ENCODE data around the gene TRIM7. TPM values are rescaled to one million over a fixed set of nuclear protein-coding genes. Genes with fewer than 3 reads are reported as not detected.

TRIM7 gene
- total RNA-seq, 1 experiment from 2014 or later = 25.8 TPM

GRCh38 chr5:181156758-181157157, 48.2 kb downstream of the TRIM7 start:
- ATAC-seq (no peak), DNase-seq (ENCODE audit: low read depth, low spot score) (no peak)
- POLR2A ChIA-PET = no interaction called here
- no TSS peak for BruUV-seq (replicated peaks)
- H3K9me3 ChIP-seq (ENCODE audit: control insufficient read depth, insufficient read depth, low read depth, low read length) = peaks cover 3% of the 10 kb centered on the region; the same call in 1 of the 2 replicates
- TF ChIP-seq TCF7L2 (IDR thresholded peaks at IDR 0.05; ENCODE audit: low read depth, low read length) (no peak), POLR2AphosphoS5 (IDR thresholded peaks at IDR 0.05; ENCODE audit: low read depth, low read length) (no peak), REST (IDR thresholded peaks at IDR 0.05; ENCODE audit: insufficient read depth in 1 of 2, low read depth in 2 of 2, low read length in 1 of 2) (no peak)
- CTCF ChIA-PET = no interaction called here
- in situ Hi-C loops (cut with HindIII; ENCODE audit: low pct_unique_long_range_greater_than_20kb, low sequenced_read_pairs) (no loop called here), intact Hi-C loops (cut with micrococcal nuclease; ENCODE audit: unreplicated experiment) (loop anchor here (10.0 kb wide), 1 partner anchor 52 kb away; no protein-coding TSS in a partner anchor)
- H3K36me3 ChIP-seq (ENCODE audit: control insufficient read depth, insufficient read depth, low read length) = no peaks in the 10 kb centered on the region
- H3K4me3 ChIP-seq (ENCODE audit: low read depth in 2 of 2, low read length in 2 of 2) = no peak overlapping the region
- no peaks in the 10 kb centered on the region for H3K27me3 ChIP-seq (ENCODE audit: control insufficient read depth, insufficient read depth, low read length)
- no peak overlapping the region for H3K27ac ChIP-seq (ENCODE audit: low read length)
- peaks cover 30% of the 10 kb centered on the region for H3K4me1 ChIP-seq (ENCODE audit: control insufficient read depth, insufficient read depth, low read length)

GRCh38 chr5:181153814-181154213, 51.2 kb downstream of the TRIM7 start:
- H3K4me3 ChIP-seq (ENCODE audit: low read depth in 2 of 2, low read length in 2 of 2) = no peak overlapping the region
- in situ Hi-C loops (cut with HindIII; ENCODE audit: low pct_unique_long_range_greater_than_20kb, low sequenced_read_pairs) (no loop called here), intact Hi-C loops (cut with micrococcal nuclease; ENCODE audit: unreplicated experiment) (loop anchor here (10.0 kb wide), 1 partner anchor 49 kb away; no protein-coding TSS in a partner anchor)
- ChIA-PET POLR2A (no interaction called here), CTCF (no interaction called here)
- peaks cover 14% of the 10 kb centered on the region for H3K4me1 ChIP-seq (ENCODE audit: control insufficient read depth, insufficient read depth, low read length)
- no peak overlapping the region for H3K27ac ChIP-seq (ENCODE audit: low read length)
- H3K27me3 ChIP-seq (ENCODE audit: control insufficient read depth, insufficient read depth, low read length) = no peaks in the 10 kb centered on the region
- BruUV-seq (replicated peaks) = no TSS peak
- DNase-seq (ENCODE audit: low read depth, low spot score) (no peak), ATAC-seq (no peak)
- TF ChIP-seq REST (IDR thresholded peaks at IDR 0.05; ENCODE audit: insufficient read depth in 1 of 2, low read depth in 2 of 2, low read length in 1 of 2) (no peak), SIN3A (IDR thresholded peaks at IDR 0.05; ENCODE audit: borderline replicate concordance, insufficient read depth, low read depth, low read length) (no peak), POLR2AphosphoS5 (IDR thresholded peaks at IDR 0.05; ENCODE audit: low read depth, low read length) (no peak), CTCF (IDR thresholded peaks at IDR 0.05) (no peak), TCF7L2 (IDR thresholded peaks at IDR 0.05; ENCODE audit: low read depth, low read length) (no peak)
- H3K9me3 ChIP-seq (ENCODE audit: control insufficient read depth, insufficient read depth, low read depth, low read length) = peaks cover 3% of the 10 kb centered on the region; the same call in 1 of the 2 replicates
- no peaks in the 10 kb centered on the region for H3K36me3 ChIP-seq (ENCODE audit: control insufficient read depth, insufficient read depth, low read length)
